MM.1S (cell line): ENCODE data around the gene TRAIP.

ENCODE experiments used
- DNase-seq: peaks from one replicate; pipeline ENCODE4 v3.0.0-alpha.2; 2015
- H2AFZ ChIP-seq: fragments of 300-600 bp; sonication (generic); 2 replicates; pipeline ENCODE4 v1.6.0; 2016; ENCODE audit warnings: antibody characterized with exemption, low read length
- H3F3A ChIP-seq: fragments of 300-600 bp; sonication (generic); 2 replicates; pipeline ENCODE4 v1.6.1; 2016; ENCODE audit warnings: mild to moderate bottlenecking, antibody characterized with exemption, low read length, moderate library complexity, mixed read lengths; ENCODE audit not compliant: insufficient read depth
- H3K27ac ChIP-seq: fragments of 300-600 bp; sonication (generic); 2 replicates; pipeline ENCODE4 v1.5.1; 2016; ENCODE audit warnings: mild to moderate bottlenecking, low read length
- H3K27me3 ChIP-seq: fragments of 300-600 bp; sonication (generic); replicated peaks from 2 replicates; pipeline ENCODE4 v1.6.0; 2016; ENCODE audit warnings: low read length; ENCODE audit not compliant: insufficient read depth
- H3K36me3 ChIP-seq: fragments of 300-600 bp; sonication (generic); replicated peaks from 2 replicates; pipeline ENCODE4 v1.6.1; 2016; ENCODE audit warnings: mild to moderate bottlenecking, low read length, mixed read lengths; ENCODE audit not compliant: insufficient read depth
- H3K4me1 ChIP-seq: fragments of 300-600 bp; sonication (generic); 2 replicates; pipeline ENCODE4 v1.6.1; 2016; ENCODE audit warnings: low read length, mixed read lengths
- H3K4me2 ChIP-seq: fragments of 300-600 bp; sonication (generic); 2 replicates; pipeline ENCODE4 v1.6.0; 2016; ENCODE audit warnings: low read depth, low read length
- H3K4me3 ChIP-seq: fragments of 300-600 bp; sonication (generic); 2 replicates; pipeline ENCODE4 v1.5.1; 2016; ENCODE audit warnings: low read length, mixed read lengths
- H3K79me2 ChIP-seq: fragments of 300-600 bp; sonication (generic); 2 replicates; pipeline ENCODE4 v1.6.1; 2016; ENCODE audit warnings: mixed run types, low read length, mixed read lengths
- H3K9ac ChIP-seq: fragments of 300-600 bp; sonication (generic); 2 replicates; pipeline ENCODE4 v1.6.1; 2016; ENCODE audit warnings: low read length, mixed read lengths
- H3K9me2 ChIP-seq: fragments of 300-600 bp; sonication (generic); replicated peaks from 2 replicates; pipeline ENCODE4 v1.6.1; 2016; ENCODE audit warnings: mild to moderate bottlenecking, low read length, mixed read lengths; ENCODE audit not compliant: insufficient read depth
- H3K9me3 ChIP-seq: fragments of 300-600 bp; sonication (generic); replicated peaks from 2 replicates; pipeline ENCODE4 v1.6.1; 2016; ENCODE audit warnings: mild to moderate bottlenecking, low read length, mixed read lengths; ENCODE audit not compliant: insufficient read depth
- H4K20me1 ChIP-seq: fragments of 300-600 bp; sonication (generic); 2 replicates; pipeline ENCODE4 v1.6.1; 2016; ENCODE audit warnings: mild to moderate bottlenecking, low read length, moderate library complexity, mixed read lengths; ENCODE audit not compliant: insufficient read depth
- CTCF ChIP-seq: fragments of 300-600 bp; sonication (generic); IDR thresholded peaks from 2 replicates; pipeline ENCODE4 v1.5.1; 2016; ENCODE audit warnings: antibody characterized with exemption, low read length, mixed read lengths
- EZH2 ChIP-seq: fragments of 300-600 bp; sonication (generic); optimal IDR thresholded peaks from 2 replicates; pipeline ENCODE3; 2017; ENCODE audit warnings: low read depth, mild to moderate bottlenecking, antibody characterized with exemption, low read length, mixed read lengths
- EZH2phosphoT487 ChIP-seq: fragments of 300-600 bp; sonication (generic); IDR thresholded peaks from 2 replicates; pipeline ENCODE4 v1.6.1; 2018; ENCODE audit warnings: antibody characterized with exemption, low read length

The TRAIP gene

GRCh38 chr3:49780080-49780974, 76.0 kb downstream of the TRAIP start:
- no peaks in the 10 kb centered on the region for H3K4me1 ChIP-seq
- TF ChIP-seq EZH2 (no peak), CTCF (no peak), EZH2phosphoT487 (no peak)
- no peaks in the 10 kb centered on the region for H3K9me3 ChIP-seq
- H3K9ac ChIP-seq: no peak overlapping the region
- no peaks in the 10 kb centered on the region for H3F3A ChIP-seq
- H3K4me3 ChIP-seq: no peak overlapping the region
- no peaks in the 10 kb centered on the region for H3K9me2 ChIP-seq
- no peak overlapping the region for H3K4me2 ChIP-seq
- H2AFZ ChIP-seq: no peak overlapping the region
- peaks cover 87% of the 10 kb centered on the region for H3K79me2 ChIP-seq
- peaks cover 3% of the 10 kb centered on the region; the same call in 1 of the 2 replicates for H4K20me1 ChIP-seq
- DNase-seq: no peak
- no peaks in the 10 kb centered on the region for H3K36me3 ChIP-seq
- no peaks in the 10 kb centered on the region for H3K27me3 ChIP-seq
- no peak overlapping the region for H3K27ac ChIP-seq

- H3K79me2 ChIP-seq: peaks cover 86% of the 10 kb centered on the region
- H3F3A ChIP-seq: no peaks in the 10 kb centered on the region; the same call in 1 of the 2 replicates
- H3K4me3 ChIP-seq: no peak overlapping the region
- H2AFZ ChIP-seq: no peak overlapping the region
- no peak overlapping the region for H3K9ac ChIP-seq
- peaks cover 9% of the 10 kb centered on the region; the same call in 1 of the 2 replicates for H4K20me1 ChIP-seq
- H3K4me2 ChIP-seq: no peak overlapping the region
- H3K27me3 ChIP-seq: no peaks in the 10 kb centered on the region
- no peak for DNase-seq
- H3K4me1 ChIP-seq: no peaks in the 10 kb centered on the region
- H3K9me2 ChIP-seq: no peaks in the 10 kb centered on the region
- no peak for TF ChIP-seq EZH2
- no peak for TF ChIP-seq EZH2phosphoT487
- no peak for TF ChIP-seq CTCF
- no peaks in the 10 kb centered on the region for H3K36me3 ChIP-seq
- H3K9me3 ChIP-seq: no peaks in the 10 kb centered on the region
- H3K27ac ChIP-seq: no peak overlapping the region
These were observed 76.8 kb downstream of the TRAIP start for GRCh38 chr3:49779358-49780079.
